ENCODE data around the gene SPAG6.

DNA sequence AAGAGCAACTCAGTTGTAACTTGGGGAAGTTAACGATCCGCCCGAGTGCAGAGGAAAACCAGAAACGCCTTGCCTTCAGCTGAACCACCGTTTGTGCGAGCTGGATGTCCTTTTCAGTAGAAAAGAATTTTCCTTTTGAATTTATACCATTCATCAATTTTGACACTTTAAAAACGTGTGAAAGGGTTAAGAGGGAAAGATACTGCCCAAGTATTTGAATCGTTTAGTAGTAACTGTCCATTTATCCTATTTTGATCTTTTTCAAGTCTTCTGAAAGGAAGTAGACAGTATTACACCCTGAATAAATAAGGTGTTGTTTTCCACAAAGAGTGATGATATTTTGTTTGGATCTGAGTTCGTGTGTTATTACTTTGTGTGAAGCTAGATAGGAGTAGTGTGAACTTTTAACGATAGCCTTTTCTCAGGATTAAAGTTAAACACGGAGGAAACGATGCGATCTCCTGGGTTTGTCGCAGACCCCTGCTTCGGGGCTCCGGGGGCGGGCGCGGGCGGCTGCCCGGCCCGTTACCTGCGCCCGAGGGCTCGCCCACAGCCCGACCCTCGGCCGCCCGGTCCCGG is 25.2 kb upstream of the SPAG6 start:
- TF ChIP-seq, protein P1, sequence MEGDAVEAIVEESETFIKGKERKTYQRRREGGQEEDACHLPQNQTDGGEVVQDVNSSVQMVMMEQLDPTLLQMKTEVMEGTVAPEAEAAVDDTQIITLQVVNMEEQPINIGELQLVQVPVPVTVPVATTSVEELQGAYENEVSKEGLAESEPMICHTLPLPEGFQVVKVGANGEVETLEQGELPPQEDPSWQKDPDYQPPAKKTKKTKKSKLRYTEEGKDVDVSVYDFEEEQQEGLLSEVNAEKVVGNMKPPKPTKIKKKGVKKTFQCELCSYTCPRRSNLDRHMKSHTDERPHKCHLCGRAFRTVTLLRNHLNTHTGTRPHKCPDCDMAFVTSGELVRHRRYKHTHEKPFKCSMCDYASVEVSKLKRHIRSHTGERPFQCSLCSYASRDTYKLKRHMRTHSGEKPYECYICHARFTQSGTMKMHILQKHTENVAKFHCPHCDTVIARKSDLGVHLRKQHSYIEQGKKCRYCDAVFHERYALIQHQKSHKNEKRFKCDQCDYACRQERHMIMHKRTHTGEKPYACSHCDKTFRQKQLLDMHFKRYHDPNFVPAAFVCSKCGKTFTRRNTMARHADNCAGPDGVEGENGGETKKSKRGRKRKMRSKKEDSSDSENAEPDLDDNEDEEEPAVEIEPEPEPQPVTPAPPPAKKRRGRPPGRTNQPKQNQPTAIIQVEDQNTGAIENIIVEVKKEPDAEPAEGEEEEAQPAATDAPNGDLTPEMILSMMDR (conservative IDR thresholded peaks at IDR 0.05; ENCODE audit: low read depth, low read length): no peak
- TF ChIP-seq FOS (IDR thresholded peaks at IDR 0.05; ENCODE audit: low read depth, low read length) (no peak), POLR2A (IDR thresholded peaks at IDR 0.05; ENCODE audit: low read depth, low read length) (no peak), MAFK (IDR thresholded peaks at IDR 0.05; ENCODE audit: low read depth, low read length) (no peak), NFE2L2 (IDR thresholded peaks at IDR 0.05; ENCODE audit: low read depth, low read length) (no peak), SMC3 (IDR thresholded peaks at IDR 0.05; ENCODE audit: low read depth, low read length) (no peak), MAZ (IDR thresholded peaks at IDR 0.05; ENCODE audit: borderline replicate concordance, low read depth, low read length) (no peak), CEBPB (IDR thresholded peaks at IDR 0.05; ENCODE audit: low read depth, low read length) (no peak), RCOR1 (IDR thresholded peaks at IDR 0.05; ENCODE audit: insufficient replicate concordance, low read length) (no peak), RFX5 (IDR thresholded peaks at IDR 0.05; ENCODE audit: low read depth, low read length) (no peak), MXI1 (IDR thresholded peaks at IDR 0.05; ENCODE audit: borderline replicate concordance, low read depth, low read length) (no peak), BHLHE40 (IDR thresholded peaks at IDR 0.05; ENCODE audit: low read depth, low read length) (no peak)
- TF ChIP-seq, protein P2, sequence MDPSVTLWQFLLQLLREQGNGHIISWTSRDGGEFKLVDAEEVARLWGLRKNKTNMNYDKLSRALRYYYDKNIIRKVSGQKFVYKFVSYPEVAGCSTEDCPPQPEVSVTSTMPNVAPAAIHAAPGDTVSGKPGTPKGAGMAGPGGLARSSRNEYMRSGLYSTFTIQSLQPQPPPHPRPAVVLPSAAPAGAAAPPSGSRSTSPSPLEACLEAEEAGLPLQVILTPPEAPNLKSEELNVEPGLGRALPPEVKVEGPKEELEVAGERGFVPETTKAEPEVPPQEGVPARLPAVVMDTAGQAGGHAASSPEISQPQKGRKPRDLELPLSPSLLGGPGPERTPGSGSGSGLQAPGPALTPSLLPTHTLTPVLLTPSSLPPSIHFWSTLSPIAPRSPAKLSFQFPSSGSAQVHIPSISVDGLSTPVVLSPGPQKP (IDR thresholded peaks at IDR 0.05; ENCODE audit: borderline replicate concordance, low read depth, low read length): no peak
- TF ChIP-seq, protein P3, sequence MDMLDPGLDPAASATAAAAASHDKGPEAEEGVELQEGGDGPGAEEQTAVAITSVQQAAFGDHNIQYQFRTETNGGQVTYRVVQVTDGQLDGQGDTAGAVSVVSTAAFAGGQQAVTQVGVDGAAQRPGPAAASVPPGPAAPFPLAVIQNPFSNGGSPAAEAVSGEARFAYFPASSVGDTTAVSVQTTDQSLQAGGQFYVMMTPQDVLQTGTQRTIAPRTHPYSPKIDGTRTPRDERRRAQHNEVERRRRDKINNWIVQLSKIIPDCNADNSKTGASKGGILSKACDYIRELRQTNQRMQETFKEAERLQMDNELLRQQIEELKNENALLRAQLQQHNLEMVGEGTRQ (IDR thresholded peaks at IDR 0.05; ENCODE audit: low read depth, low read length): no peak
